Measurements from ENCODE around the gene KIN.
"Not testable (repeated sequence)": the region's sequence is repeated elsewhere in the genome, so short reads cannot be mapped to it uniquely, and the experiment has no call there.

The KIN gene

DNA sequence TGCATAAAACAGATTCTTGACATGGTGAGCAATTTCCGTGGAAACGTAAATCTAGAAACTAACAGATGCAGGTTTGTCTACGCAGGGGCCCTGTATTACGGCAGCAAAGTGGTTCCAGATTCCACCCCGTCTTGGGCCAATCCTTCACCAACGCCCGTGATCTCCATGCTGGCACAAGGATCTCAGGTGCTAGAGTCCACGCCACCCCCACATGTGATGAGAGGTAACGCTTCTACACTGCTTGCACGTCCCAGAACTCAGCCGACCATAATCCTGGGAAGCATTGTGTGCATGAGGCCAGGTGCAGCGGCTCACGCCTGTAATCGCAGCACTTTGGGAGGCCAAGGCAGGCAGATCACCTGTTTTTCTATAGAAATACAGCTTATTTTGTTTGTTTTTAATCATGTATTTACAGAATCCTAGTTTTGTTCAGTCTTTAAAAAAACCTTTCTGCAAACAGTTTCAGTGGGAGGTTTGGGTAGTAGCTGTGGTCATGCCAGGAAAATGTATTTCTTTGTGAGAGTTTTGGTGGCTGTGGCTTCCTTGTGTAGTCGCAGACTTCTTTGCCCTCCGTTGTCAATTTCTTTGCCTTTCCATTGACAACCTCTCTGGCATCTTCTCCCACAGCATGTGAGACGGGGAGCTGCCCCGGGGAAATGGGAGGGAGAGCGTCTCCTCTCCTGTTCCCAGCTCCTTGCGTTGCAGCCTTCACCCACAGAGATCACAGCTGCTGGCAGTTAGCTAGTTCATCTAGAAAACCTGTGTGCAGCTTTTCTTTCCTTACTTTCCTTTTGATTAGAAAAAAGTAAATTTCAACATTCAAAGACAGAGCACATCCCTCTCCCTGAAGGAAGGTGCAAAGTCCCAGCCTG, 49.0 kb downstream of the KIN start:
- no peak for DNase-seq (ENCODE audit: low read depth in 2 of 3, low spot score in 1 of 3)

DNA sequence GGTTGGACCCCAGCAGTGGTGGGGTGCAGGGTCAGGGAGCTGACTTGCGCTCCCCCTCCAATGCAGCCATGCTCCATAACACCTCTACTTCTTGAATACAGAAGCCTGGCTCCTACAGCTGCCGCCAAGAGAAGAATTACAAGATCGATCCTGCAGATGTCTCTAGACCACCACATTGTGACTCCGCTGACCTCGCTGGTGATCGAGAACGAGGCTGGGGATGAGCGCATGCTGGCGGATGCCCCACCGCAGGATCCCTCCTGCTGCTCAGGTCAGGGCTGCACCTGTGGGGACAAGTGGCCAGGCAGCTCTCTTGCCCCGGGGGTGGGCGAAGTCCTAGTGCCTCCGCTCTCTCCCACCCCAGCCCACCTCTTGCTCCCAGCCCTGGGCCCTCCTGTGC, 53.0 kb downstream of the KIN start:
- DNase-seq (ENCODE audit: low read depth in 2 of 3, low spot score in 1 of 3) = no peak

DNA sequence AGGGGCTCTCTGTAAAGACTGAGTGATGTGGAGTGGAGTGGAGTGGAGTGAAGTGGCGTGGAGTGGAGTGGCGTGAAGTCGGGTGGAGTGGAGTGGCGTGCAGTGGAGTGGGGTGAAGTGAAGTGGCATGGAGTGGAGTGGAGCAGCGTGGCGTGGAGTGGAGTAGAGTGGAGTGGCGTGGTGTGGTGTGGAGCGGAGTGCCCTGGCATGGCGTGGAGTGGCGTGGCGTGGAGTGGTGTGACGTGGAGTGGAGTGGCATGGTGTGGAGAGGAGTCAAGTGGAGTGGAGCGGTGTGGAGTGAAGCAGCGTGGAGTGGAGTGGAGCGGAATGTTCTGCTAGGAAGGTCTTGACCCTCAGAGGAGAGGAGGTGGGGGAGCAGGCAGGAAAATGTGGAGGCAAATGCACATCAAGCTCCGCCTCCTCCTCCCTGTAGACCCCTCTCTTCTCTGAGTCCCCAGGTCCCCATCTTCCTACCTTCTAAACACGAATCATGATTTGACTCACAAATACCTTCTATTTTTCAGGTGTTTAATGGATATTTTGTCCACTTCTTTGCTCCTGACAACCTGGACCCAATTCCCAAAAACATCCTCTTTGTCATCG, 64.8 kb downstream of the KIN start:
- no peak for DNase-seq (ENCODE audit: low read depth in 2 of 3, low spot score in 1 of 3)

DNA sequence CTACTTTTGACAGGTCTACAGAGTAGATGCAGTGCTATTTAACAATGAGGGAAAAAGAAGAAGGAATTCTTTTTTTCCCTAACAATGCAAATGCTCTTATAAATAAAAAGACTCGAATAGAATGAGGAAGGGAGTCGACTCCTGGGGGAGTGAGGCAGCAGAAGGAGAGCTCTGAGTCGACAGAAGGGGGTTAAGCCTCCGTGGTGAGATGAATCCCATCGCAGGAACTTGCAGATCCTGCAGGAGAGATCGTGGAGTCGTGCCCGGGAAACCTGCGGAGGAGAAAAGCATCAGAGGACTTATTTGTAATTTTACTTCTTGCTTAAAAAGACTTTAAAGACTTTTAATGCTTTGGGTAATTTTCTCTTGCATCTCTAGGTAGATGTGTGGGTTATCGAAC, 67.3 kb downstream of the KIN start:
- no peak for DNase-seq (ENCODE audit: low read depth in 2 of 3, low spot score in 1 of 3)

DNA sequence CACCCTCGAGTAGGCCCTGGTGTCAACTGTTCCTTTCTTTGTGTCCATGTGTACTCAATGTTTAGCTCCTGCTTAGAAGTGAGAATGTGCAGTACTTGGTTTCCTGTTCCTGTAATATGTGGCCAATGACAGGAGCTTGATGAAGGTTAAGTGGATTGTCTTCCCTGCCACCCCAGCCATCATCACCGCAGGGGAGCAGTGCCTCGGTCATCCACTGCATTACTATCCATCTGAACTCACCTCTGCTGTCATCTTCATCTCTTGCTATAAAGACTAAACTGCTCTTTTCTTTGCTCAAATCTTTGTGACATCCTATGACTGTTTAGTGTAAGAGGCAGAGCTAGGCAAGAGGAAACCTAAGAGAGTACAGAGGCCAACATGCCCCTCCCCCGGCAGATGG, 69.1 kb downstream of the KIN start:
- no peak for DNase-seq (ENCODE audit: low read depth in 2 of 3, low spot score in 1 of 3)

DNA sequence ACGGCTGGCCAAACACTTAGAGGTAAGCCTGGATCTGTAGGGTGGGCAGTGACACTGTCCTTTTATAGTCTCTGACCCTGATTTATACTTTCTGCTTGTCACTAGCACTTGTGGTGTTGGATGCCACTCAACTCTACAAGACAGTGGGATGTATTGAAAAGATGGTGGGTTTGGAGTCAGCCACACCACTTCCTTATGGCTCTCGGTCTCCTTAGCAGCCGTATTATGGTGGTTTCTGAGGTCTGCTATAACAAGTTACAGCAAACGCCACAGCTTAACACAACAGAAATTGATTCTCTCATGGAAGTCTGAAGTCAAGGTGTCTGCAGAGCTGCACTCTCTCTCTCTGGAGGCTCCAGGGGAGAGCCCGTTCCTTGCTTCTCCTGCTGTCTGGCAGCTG, 70.0 kb downstream of the KIN start:
- DNase-seq (ENCODE audit: low read depth in 2 of 3, low spot score in 1 of 3) = no peak

DNA sequence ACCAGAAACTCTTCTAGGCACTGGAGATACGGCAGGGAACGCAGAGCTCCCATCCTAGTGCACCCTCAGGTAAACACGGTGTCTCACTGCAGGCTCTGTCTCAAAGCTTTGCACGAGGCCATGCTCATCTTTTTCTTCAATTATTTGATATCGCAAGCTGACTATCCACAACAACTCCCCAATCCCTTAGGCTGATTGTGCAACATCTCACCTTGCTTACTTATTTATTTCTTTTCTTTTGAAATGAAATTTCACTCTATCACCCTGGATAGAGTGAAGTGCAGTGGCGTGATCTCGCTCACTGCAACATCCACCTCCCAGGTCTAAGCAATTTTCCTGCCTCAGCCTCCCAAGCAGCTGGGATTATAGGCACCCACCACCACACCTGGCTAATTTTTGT, 72.3 kb downstream of the KIN start:
- no peak for DNase-seq (ENCODE audit: low read depth in 2 of 3, low spot score in 1 of 3)

DNA sequence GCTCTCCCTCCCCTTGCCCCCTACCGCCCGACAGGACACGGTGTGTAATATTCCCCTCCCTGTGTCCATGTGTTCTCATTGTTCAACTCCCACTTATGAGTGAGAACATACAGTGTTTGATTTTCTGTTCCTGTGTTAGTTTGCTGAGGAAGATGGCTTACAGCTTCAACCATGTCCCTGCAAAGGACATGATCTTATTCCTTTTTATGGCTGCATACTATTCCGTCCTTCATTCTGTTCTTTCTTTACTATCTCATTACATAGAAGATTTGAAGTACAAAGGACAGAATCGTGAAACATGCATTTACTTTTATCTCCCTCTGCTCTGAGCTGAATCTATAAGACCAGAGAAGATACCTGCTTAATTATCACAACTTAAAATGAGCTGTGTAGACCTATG, 76.7 kb downstream of the KIN start:
- not testable (repeated sequence) for DNase-seq (ENCODE audit: low read depth in 2 of 3, low spot score in 1 of 3)

DNA sequence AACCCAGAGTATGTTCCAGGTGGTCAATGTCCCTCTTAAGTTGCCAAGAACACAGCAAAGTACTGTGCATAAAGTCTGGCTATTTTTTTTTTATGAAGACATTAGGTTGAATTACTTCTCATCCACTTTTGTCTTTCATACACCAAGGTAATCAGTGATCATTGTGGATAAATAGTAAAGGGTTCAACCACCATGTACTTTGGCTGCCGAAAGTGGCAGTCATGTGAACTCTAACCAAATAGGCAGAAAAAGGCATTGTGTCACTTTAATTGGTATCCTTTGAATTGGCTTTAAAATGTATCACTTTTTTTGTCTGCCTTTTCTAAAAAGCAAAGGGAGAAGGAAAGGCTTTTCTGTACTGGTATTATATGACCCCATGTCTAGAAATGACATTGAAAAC, 77.3 kb downstream of the KIN start:
- no peak for DNase-seq (ENCODE audit: low read depth in 2 of 3, low spot score in 1 of 3)

DNA sequence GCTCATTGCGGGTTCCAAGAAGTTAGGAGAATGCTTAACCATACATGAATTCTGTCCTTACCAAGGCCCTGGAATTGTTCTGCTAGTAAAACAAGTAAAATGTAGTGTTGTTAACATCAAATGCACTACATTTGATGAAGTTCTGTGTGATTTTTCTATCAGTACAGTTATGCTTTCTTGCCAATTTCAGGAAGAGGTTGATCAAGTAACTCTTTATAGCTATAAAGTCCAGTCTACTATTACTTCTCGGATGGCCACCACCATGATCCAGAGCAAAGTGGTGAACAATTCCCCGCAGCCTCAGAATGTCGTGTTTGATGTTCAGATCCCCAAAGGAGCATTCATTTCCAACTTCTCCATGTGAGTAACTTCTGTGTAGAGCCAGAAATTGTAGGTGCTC, 79.0 kb downstream of the KIN start:
- DNase-seq (ENCODE audit: low read depth in 2 of 3, low spot score in 1 of 3) = no peak

DNA sequence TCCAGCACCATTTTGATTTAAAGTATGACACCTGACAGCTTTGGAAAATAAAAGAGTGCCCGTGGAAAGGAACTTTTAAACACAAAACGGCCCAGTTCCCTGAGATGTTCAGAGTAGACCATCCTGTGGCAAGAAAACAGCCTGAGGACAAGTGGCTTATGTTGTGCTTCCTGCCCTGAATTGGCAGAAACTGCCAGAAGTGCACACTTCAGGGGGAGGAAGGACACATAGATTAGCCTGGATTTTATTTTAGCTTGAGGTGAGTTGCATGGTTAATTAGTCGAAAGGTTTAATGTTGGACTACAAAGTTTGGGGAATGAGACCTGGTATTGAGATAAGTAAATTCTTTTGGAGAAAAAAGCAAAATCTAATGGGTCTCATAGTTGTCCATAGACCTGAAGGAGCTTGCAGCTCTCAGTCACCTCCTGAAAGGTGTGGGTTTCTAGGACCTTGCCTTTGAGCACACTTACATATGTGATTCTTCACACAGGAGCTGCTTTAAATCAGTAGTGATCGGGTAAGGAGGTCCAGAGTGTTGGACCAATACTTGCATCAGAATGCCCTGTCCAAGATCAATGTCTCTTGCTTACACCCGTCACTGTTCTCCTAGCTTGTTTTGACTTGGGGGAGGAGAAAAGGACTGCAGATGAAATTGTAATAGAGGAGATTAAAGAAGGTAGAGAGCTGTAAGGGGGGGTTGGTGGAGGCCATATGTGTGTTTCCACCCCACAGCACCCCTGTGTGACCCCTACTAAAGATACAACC, 79.8 kb downstream of the KIN start:
- DNase-seq (ENCODE audit: low read depth in 2 of 3, low spot score in 1 of 3) = no peak

DNA sequence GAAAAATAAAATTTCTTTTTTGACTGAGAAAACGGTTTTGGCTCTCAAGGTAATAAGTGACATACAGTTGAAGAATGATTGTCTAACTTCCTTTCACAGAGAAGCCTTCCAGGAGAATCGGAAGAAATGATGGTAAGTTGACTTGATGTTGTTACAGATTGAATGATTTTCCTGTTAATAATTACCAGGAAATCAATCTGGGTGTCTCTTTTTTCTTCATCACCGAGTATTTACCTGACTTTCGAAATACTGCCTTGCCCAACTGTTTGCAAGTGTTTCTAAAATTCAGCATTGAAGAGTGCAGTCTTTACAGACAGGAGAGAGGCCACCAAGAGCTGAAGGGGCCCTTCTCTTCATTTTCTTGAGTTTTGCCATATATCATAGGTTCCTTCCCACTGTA, 80.7 kb downstream of the KIN start:
- DNase-seq (ENCODE audit: low read depth in 2 of 3, low spot score in 1 of 3) = no peak

DNA sequence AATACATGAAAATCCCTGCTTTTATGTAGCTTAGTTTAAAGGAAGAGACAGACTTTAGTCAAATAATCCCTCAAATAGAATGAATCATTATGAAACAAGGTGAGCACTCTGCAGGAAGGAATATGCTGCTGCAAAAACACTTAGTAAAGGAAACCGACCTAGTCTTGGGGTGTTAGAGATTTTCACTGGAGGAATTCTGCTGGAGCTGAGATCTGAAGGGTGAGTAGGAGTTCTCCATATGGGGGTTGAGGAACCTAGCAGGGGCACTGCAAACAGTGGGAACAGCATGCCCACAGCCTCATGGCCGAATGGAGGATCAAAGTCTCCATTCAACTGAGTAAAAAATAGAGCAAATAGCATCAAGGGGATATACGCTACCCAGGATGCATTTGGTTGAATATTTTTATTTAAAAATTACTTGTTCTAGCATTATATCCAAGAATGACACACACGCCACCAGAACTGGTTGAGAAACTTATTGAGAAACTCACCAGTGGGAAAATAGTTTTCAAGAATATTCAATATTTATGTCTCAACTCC, 81.2 kb downstream of the KIN start:
- DNase-seq (ENCODE audit: low read depth in 2 of 3, low spot score in 1 of 3) = no peak

DNA sequence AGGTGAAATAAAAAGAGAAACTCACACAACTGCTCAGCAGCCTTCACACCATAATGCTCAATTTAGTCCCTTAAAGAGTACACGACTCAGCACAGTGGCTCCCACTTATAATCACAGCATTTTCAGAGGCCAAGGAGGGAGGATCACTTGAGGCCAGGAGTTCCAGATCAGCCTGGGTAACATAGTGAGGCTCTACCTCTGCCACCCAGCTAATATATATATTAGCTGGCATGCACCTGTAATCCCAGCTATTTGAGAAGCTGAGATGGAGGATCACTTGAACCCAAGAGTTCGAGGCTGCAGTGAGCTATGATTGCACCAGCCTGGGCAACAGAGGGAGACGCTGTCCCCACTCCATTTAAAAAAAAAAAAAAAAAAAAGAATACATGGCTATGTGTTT, 82.5 kb downstream of the KIN start:
- DNase-seq (ENCODE audit: low read depth in 2 of 3, low spot score in 1 of 3) = no peak

DNA sequence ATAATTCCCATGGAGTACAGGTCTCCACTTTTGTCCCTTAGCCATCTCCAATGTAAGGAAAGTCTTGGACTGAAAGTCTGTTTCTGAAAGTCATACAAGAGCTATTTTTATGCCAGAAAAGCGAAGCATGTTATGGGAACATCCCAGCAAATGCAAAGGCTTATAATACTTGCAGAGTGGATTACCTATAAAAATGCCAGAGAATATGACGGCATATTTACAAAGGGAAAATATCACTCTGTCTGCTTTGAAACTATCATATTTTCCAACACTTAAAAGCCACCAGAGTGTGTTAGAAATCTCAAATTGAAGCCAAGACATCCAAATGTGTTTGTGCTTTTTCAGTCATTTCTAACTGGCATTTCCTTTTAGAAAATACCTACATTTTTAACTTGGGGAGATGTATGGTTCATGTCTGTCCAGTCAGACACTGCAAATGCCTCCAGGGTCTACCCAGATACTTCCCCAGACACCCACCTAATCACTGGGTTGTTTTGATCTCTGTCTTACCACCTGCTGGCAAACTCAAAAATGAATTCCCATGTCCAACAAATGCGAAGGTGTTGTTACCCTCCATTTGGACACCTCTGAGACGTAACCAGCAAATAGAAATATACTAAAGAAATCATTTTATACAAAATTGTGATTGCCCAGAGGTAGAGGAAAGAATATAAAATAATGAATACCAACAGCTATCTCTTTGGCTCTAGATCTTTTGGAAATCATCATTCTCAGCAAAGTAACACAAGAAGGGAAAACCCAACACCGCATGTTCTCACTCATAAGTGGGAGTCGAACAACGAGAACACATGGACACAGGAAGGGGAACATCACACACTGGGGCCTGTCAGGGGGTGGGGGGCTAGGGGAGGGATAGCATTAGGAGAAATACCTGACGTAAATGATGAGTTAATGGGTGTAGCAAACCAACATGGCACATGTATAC, 83.4 kb downstream of the KIN start:
- no peak for DNase-seq (ENCODE audit: low read depth in 2 of 3, low spot score in 1 of 3)

DNA sequence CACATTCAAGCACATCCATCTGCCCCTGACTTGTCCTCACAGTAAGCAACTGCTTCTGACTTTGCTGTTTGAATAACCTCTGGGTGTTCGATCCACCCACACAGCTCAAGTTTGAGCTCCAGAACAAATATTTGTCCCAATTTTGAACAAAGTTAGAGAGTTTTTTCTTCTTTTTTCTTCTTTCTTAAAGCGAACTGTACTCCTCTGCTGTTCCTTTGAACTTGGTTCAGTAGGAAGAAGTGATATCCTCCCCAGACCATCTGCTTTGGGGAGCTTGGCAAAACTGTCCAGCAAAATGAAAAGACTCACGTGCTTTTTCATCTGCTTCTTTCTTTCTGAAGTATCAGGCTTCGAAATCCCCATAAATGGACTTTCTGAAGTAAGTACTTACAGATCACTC, 84.7 kb downstream of the KIN start, which contains the start of gene ITIH2:
Gene ITIH2, plus strand, starts transcription at position 177 of the 400 bp plus-strand sequence. Its CDS starts 119 bp downstream, at position 296.
- DNase-seq (ENCODE audit: low read depth in 2 of 3, low spot score in 1 of 3) = no peak

DNA sequence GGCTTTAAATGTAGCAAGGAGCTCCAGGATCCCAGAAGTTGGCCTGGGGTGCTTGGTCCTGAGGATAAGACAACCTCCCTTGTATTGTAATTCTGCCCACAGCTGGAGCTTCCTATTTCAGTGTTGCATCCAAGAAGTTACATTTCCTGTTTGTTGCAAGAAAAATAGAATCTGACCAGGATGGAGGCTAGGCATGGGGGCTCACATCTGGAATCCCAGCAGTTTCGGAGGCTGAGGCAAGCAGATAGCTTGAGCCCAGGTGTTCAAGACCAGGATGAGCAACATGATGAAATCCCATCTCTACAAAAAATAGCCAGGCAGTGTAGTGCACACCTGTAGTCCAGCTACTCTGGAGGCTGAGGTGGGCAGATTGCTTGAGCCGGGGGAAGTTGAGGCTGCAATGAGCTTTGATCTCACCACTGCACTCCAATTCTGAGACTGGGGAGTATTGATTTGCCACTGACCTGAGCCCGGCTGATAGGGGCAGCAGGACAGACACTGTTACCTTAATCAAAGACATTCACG, 85.4 kb downstream of the KIN start:
- DNase-seq (ENCODE audit: low read depth in 2 of 3, low spot score in 1 of 3) = no peak

DNA sequence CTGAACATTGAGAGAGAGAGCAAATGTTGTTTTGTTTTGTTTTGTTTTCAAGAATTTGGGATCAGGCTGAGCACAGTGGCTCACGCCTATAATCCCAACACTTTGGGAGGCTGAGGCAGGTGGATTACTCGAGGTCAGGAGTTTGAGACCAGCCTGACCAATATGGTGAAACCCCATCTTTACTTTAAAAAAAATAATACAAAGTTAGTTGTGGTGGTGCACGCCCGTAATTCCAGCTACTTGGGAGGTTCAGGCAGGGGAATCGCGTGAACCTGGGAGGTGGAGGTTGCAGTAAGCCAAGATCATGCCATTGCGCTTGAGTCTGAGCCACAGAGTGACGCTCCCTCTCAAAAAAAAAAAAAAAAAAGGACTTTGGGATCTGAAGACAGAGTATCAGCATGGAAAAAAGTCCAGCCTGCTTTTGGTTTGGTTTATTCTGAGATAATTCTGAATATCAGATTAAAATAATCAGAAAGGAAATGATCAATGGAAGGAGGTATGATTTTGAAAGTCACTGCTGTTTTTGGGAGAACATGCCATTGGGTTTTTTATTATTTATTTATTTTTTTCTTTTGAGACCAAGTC, 86.5 kb downstream of the KIN start:
- DNase-seq (ENCODE audit: low read depth in 2 of 3, low spot score in 1 of 3) = no peak
